WI38 (cell line): ENCODE measurements around the gene TBX19.

Experiments
- H3K4me3 ChIP-seq: 2 replicates; pipeline ENCODE4 v1.5.1; 2011; ENCODE audit warnings: low read depth, mild to moderate bottlenecking, control low read depth, low read length
- CTCF ChIP-seq: IDR thresholded peaks from 2 replicates; pipeline ENCODE4 v1.5.1; 2012; ENCODE audit warnings: low read depth, mild to moderate bottlenecking, control low read depth, low read length

Gene TBX19

DNA sequence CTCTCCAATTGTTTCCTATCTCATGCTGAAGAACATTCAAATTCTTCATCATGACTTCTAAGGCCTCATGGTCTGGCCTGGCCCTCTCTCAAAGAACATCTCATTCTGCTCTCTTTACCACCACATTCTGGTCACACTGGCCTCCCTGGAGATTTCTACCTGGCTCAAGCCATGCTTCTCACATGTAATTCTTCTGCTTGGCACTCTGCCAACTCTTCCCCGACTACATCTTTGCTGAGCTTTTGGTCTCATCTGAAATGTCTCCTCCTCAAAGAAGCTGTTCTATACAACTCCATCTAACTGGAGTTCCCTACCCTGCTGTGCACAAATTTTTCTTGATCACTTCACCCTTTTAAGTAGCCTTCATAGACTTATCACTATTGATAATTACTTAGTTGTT lies 1.4 kb upstream of the TBX19 start:
- TF ChIP-seq CTCF, result no peak
- H3K4me3 ChIP-seq, result no peak overlapping the region

- H3K4me3 ChIP-seq, result no peak overlapping the region
- TF ChIP-seq CTCF, result no peak
Observed at GRCh38 chr1:168281603-168282325, 1.1 kb downstream of the TBX19 start.

- H3K4me3 ChIP-seq, result no peak overlapping the region
- no peak for TF ChIP-seq CTCF
Observed at GRCh38 chr1:168285521-168285790, 4.8 kb downstream of the TBX19 start.

- no peak for TF ChIP-seq CTCF
Observed at GRCh38 chr1:168285971-168286927, 5.6 kb downstream of the TBX19 start.

GRCh38 chr1:168287237-168287664 lies 6.6 kb downstream of the TBX19 start:
- H3K4me3 ChIP-seq, result no peak overlapping the region
- no peak for TF ChIP-seq CTCF

More at GRCh38 chr1:168285971-168286927, 5.6 kb downstream of the TBX19 start:
- H3K4me3 ChIP-seq, result no peak overlapping the region

DNA sequence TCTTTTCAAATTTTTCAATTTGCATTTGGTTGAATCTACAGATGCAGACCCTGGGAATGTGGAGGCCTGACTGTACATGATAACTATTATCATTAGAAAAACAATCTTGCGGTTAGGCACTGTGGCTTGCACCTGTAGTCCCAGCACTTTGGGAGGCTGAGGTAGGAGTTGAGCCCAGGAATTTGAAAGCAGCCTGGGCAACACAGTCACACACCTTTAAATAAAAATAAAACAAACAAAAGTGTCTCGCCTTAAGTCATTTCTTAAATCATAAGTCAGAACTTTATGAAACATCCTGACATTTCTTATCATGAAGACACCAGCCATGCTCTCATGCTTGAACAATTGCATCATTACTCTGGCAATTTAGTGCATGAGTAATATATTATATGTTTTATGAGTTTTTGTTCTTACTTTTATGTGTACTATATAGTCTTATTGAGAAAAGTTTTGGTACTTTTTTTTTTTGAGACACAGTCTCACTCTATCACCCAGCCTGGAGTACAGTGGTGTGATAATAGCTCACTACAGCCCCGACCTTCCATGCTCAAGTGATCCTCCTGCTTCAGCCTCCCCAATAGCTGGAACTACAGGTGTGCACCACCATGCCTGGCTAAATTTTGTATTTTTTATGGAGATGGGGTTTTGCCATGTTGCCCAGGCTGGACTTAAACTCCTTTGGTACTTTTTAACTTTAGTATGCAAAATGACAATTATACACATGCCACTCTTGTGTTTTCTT lies 7.8 kb downstream of the TBX19 start:
- no peak overlapping the region for H3K4me3 ChIP-seq
- TF ChIP-seq CTCF, result no peak
